Measurements from ENCODE around the gene HSD17B10.
"Not testable (repeated sequence)": the region's sequence is repeated elsewhere in the genome, so short reads cannot be mapped to it uniquely, and the experiment has no call there.

The HSD17B10 gene

DNA sequence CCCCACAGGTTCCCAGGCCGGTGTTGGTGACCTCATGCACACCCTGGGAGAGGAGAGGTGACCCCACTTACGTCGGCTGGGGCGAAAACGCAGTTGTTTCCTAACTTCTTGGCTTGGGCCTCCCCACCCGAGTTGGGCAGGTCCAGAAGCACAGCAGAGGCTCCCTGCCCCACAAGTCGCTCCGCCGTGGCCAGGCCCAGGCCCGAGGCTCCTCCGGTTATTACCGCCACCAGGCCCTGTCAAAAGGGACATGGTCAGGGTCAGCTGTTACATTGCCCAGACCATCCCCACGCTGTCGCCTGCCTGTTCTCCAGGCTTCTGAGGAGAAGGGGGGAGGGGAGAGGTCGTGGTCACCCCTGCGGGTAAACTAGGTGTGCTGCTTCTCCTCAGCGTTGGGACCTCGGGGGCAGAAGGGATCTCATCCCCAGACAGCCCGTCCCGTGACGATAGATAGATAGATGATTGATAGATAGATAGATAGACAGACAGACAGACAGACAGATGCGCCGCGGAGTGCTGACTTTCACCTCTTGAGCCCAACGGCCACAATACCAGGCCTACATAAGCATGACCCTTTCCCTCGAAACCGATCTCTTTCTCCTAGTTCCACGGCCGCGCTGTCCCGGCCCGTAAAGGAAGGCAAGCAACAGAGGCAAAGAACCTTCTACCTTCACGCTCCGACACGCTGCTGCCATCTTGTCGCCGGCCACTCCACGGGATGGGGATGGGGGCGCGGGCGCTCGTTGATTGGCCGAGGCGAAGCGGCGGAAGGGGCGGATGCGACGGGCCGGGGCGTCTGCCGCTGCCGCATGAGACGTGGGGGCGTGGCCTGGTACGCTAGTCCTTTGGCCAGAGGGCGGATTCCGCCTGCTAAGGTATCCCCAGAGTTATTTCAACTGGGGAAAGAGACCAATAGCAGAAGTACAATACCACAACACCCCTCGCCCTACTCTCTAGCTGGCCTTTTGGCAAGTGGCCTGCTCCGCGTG, at the start of gene HSD17B10:
TSS of gene HSD17B10 (minus strand) at position 720 of the 989 bp plus-strand sequence. CDS start at position 695, 25 bp downstream.
- peak; percentile 75 for DNase-seq

DNA sequence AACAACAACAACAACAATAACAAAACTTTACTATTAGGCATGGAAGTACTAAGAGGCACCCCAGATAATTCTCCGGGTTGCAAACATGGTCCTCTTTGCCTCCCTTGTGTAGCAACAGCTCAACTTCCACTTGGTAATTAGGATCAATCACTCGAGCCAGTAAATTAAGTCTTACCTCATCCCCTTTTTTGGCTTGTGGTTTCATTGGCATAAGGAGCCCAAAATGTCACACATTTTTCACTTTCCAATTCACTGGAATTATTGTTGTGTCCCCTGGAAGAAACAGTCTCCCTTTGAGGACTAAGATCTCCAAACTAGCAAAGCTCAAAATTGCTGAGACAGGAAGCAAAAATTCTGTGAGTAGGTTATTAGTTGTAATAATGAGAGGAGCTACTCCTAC, 49.2 kb upstream of the HSD17B10 start:
- DNase-seq = no peak

DNA sequence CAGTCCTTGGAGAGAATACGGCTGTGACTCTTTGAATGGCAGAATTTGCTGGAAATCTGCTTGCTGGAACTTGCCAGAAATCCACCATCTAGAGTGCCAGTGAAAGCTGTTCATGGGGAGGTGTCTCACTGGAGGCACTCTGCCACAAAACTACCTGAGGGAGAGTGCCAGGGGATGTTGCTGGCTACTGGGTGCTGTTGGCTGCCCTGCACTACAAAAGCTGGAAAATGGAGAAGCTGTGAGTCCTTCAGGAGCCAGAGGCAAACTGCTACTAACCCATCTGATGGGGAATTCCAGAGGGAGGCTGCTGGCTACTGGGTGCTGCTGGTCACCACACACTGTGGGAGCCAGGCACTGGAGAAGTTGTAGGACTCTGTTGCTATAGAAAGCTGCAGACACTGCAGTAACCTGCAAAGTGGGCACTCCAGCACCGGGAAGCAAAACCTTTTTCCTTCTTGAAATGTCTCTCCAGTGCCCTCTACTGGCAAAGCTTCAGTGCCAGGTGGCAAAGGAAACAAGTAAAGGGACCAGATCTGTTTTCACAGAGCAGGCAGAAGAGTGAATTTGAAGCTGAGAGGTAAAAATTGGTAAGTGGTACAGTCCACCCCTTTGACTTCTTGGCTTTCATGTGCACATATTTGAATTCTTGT, 47.8 kb upstream of the HSD17B10 start:
- peak; percentile 9 for DNase-seq

- DNase-seq = no peak
These were observed 46.9 kb upstream of the HSD17B10 start for GRCh38 chrX:53481093-53481492.

- no peak for DNase-seq
These were observed 45.1 kb upstream of the HSD17B10 start for GRCh38 chrX:53479301-53479700.

- no peak for DNase-seq
These were observed 42.2 kb upstream of the HSD17B10 start for GRCh38 chrX:53476371-53476770.

GRCh38 chrX:53474707-53475106, 40.5 kb upstream of the HSD17B10 start:
- no peak for DNase-seq

DNA sequence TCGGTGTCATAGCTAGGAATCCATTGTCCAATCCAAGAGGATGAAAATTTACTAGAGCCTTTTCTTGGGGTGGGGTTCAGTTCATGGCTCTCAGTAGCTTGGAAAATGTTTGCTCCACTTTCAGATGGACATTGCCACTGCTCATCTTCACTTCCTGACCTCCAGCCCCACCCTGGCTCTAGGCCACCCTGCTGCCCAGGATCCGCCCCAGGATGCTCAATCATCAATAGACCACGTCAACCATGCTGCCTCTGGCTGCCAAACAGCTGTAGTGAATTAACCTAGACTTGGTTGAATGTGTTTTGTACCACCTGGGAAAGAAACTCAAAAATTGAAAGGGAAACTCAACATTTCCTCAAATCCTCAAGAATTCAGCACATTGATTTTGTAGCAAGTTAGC, 37.2 kb upstream of the HSD17B10 start:
- no peak for DNase-seq

GRCh38 chrX:53468659-53469058, 34.5 kb upstream of the HSD17B10 start:
- DNase-seq = not testable (repeated sequence)

DNA sequence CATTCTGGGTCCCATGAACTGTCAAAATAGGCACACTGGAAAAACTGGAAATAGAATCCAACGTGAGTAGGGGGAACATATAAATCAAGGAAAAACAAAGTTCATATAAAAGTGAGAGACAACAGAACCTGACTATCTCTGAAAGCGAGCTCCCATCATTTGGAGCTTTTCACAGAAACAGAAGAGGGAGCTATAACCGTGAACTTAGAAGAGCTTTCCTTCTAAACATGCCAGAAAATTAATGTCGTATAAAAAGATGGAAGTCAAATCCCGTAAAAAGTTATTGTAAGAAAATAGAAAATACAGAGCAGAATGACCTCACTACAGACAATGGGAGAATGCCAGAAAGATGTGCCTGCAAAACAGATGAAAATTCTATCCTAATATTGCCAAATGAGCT, 23.9 kb upstream of the HSD17B10 start:
- no peak for DNase-seq

DNA sequence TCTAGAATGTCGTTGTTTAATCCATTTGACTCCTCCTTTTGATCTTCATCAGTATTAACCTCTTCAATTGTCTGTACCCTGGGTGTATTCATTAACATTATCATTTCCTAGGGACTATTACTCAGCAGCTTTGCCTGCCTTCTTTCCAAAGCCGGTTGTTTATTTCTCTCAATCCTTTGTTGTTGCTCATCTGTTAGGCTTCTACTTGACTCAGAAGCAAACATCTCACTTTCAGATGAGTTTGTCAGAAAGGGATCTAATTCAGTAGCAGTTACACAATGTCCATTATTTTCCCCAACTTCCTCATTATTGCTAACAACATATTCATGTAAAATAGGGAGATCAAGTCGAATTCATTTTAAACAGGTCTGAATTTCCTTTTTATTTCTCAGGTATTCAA, 22.1 kb upstream of the HSD17B10 start:
- no peak for DNase-seq

- no peak for DNase-seq
These were observed 18.6 kb upstream of the HSD17B10 start for GRCh38 chrX:53452812-53453211.

DNA sequence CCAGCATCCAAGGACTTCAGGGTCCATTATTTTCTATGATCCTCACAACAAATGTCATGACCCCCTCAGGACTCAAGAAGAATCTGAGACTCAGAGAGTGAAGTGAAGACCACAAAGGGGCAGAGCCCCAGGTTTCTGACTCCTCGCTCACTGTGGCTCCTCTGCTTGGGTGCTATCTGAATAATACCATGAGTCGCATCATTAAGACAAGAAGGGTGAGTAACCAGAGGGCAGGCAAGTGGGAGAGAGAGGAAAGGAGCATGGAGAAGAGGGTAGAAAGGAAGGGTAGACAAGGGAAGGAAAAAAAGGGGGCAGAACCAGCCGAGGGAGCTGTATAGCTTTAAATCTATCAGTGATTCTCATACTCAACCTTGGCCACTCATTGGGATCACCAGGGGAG, 15.5 kb upstream of the HSD17B10 start:
- no peak for DNase-seq

- DNase-seq = no peak
These were observed 13.3 kb upstream of the HSD17B10 start for GRCh38 chrX:53447441-53447840.

DNA sequence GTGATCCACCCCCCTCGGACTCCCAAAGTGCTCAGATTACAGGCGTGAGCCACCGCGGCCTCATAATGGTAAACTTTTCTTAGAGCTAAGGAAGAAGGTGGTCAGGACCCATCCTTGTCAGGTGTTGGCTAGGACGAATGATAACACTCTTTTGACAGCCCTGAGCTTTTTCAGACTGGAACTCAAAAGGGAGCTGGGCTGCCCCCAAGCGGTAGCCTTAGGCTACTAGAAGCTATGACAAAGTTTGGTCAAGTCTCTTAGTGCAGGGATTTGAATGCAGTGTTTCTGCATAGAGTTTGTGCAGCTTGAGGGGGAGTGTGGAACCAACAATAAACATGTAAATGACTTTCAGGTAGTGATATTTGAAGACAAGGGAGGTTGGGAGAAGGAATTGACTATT, 11.8 kb upstream of the HSD17B10 start:
- peak; percentile 15 for DNase-seq

GRCh38 chrX:53442322-53442631, 8.1 kb upstream of the HSD17B10 start:
- DNase-seq = no peak

- DNase-seq = peak; percentile 52
These were observed 7.6 kb upstream of the HSD17B10 start for GRCh38 chrX:53441531-53442321.

DNA sequence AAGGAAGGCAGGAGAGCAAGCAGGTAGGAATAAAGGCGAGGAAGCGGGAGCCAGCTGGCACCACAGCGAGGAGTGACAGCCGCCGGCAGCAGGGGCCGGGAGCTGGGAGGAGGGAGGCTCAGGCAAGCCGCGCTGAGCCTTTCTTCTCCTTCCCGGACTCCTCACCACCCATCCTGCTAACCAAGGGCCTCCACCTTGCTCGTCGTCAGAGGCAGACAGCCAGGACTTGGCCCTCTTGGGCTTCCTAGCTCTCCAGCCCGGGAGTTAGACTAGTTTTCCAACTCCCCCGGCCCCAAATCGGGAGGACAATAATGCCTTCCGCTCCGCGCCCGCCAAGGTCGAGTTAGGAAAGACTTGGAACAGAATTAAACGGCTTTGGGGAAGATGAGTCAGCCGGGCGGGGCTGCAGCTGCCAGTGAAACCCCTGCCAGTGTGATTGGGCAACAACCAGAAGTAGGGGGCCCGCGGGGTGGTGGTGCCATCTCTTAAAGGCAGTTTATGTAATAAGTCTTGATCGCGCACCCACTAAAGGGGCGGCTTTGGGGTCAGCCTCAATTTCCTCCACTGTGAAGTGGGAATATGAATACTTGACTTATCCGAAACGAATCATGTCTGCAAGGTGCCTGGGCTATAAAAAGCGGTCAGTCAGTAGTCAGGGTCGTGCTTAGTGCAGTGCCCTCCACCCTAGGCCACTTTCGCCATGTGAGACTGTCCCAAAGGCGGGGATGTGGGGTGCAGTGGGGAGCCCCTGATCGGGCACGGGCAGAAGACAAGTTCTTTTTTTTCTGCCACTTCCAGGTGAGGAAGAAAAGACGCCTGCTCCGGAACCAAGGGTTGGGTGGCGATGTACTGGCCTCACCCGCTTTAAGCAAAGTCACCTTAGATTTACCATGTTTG, 6.7 kb upstream of the HSD17B10 start:
- no peak for DNase-seq

DNA sequence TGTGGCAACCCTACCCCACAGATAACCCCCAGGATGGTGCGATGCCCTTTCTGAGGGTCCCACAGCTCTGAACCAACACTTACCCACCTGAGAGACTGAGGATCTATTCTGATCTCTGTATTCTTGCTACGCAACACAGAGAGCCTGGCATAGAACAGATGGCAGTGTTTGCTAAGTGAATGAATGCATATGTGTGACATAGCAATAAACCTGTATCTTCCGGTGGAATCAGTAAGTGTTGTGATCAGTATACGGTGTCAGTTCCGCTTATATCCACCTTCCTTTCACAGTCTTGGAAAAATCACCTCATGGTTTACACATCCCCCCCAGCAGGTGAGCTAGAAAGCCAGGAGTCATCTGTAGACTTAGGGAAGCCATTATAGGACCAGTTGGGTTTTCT, 5.9 kb upstream of the HSD17B10 start:
- DNase-seq = no peak

GRCh38 chrX:53438832-53439230, 4.7 kb upstream of the HSD17B10 start:
- DNase-seq = no peak

DNA sequence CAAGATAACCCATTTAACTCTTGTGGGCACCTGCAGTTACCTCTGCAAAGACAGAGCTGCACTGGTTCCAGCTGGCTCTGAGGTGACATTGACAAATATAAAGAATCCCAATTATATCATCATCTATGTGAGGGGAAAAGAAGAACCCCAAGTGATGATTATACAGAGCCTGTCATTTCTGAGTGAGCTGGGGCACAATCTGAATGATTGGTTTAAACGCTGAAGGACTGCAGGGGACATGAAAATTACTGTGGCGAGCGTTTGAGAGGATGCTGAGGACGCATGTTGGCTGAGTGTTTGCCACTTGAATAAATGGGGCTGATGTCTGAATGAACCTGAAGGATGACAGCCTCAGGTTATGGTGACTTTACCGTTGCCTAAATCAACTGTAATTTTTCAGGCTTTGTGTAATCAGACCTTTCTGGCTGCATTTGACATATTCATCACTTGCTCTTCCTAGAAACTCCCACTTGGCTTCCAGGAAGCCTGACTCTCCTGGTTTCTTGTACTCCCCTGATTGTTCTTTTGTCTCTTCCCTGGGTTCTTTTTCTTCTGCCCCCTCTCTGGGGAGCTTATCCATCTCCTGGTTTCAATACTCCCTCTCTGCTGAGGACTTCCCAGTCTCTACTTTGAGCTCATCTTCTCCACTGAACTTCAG, 4.1 kb upstream of the HSD17B10 start:
- DNase-seq = no peak

DNA sequence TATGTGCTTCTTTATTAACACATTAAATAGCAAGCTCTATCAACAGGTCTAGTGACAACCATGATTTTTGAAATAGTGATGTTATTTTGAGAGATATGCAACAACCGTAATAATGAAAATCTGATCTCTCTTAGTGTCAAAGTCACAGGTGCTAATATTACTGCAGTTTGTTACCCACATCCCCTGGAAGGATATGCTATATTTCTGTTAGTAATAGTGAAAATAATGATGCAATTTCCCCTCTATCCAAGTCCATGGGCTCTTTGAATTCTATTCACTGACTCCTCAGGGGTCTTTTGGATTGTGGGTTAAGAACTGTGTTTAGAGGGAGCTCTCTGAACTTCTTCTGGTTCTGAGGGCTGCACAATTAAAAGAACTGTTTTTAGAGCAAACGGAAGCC, 3.0 kb upstream of the HSD17B10 start:
- DNase-seq = no peak
